Measurements from ENCODE around the gene HACE1.
"Not testable (repeated sequence)": the region's sequence is repeated elsewhere in the genome, so short reads cannot be mapped to it uniquely, and the experiment has no call there.

HACE1 gene

DNA sequence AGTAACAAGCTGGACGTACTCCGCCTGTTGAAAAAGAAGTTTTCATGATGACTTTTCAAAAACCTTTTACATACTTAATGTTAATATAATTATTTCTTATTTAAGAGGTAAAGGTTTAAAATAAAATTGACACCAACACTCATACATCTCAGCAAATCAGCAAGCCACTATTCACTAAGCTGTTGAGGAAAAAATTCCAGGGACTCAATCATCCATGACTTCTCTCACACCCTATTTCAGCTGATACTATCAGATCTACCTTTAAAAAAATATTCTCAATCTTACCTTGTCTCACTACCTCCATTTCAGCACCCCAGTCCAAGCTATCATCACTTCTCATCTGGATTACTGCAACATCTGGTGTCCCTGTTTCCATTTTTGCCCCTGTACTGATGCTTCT lies 109.3 kb downstream of the HACE1 start:
- no peak overlapping the region for H3K4me3 ChIP-seq (ENCODE audit: low read depth, low read length)
- DNase-seq (ENCODE audit: low read depth, low spot score) = no peak
- no peak for TF ChIP-seq CTCF (IDR thresholded peaks at IDR 0.05; ENCODE audit: low read depth, low read length)
- in situ Hi-C loops (cut with HindIII; ENCODE audit: low sequenced_read_pairs) = no loop called here

GRCh38 chr6:104739124-104739523 lies 120.6 kb downstream of the HACE1 start:
- in situ Hi-C loops (cut with HindIII; ENCODE audit: low sequenced_read_pairs); H3K4me3 ChIP-seq (ENCODE audit: low read depth, low read length): not testable (repeated sequence)

GRCh38 chr6:104737567-104737966 lies 122.2 kb downstream of the HACE1 start:
- DNase-seq (ENCODE audit: low read depth, low spot score); H3K4me3 ChIP-seq (ENCODE audit: low read depth, low read length); in situ Hi-C loops (cut with HindIII; ENCODE audit: low sequenced_read_pairs): not testable (repeated sequence)

More at GRCh38 chr6:104739124-104739523, 120.6 kb downstream of the HACE1 start:
- not testable (repeated sequence) for DNase-seq (ENCODE audit: low read depth, low spot score)

DNA sequence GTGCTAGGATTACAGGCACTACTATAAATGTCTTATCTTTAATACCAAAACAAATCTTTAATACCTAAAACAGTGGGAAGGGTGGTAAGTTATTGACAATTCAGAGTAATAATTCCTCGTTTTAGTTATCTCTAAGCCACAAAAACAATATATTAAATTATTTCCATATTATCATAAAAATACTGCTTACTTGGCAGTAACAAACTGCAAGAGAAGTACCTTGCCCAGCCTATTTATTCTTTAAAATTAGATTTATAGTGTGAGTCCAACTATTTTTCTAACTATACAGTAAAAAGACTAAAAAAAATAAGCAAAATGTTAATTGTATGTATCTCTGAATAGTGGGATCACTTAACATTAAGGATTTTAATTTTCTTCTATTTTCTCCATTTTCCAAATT lies 123.2 kb downstream of the HACE1 start:
- no peak for DNase-seq (ENCODE audit: low read depth, low spot score)
- in situ Hi-C loops (cut with HindIII; ENCODE audit: low sequenced_read_pairs) = no loop called here
- no peak overlapping the region for H3K4me3 ChIP-seq (ENCODE audit: low read depth, low read length)
- TF ChIP-seq CTCF (IDR thresholded peaks at IDR 0.05; ENCODE audit: low read depth, low read length) = no peak

GRCh38 chr6:104730450-104730849 lies 129.3 kb downstream of the HACE1 start:
- no peak for TF ChIP-seq CTCF (IDR thresholded peaks at IDR 0.05; ENCODE audit: low read depth, low read length)
- in situ Hi-C loops (cut with HindIII; ENCODE audit: low sequenced_read_pairs) = no loop called here
- H3K4me3 ChIP-seq (ENCODE audit: low read depth, low read length) = no peak overlapping the region

GRCh38 chr6:104729433-104729832 lies 130.3 kb downstream of the HACE1 start:
- no peak overlapping the region for H3K4me3 ChIP-seq (ENCODE audit: low read depth, low read length)
- in situ Hi-C loops (cut with HindIII; ENCODE audit: low sequenced_read_pairs) = no loop called here
- DNase-seq (ENCODE audit: low read depth, low spot score) = no peak
- TF ChIP-seq CTCF (IDR thresholded peaks at IDR 0.05; ENCODE audit: low read depth, low read length) = no peak

More at GRCh38 chr6:104730450-104730849, 129.3 kb downstream of the HACE1 start:
- DNase-seq (ENCODE audit: low read depth, low spot score) = no peak

DNA sequence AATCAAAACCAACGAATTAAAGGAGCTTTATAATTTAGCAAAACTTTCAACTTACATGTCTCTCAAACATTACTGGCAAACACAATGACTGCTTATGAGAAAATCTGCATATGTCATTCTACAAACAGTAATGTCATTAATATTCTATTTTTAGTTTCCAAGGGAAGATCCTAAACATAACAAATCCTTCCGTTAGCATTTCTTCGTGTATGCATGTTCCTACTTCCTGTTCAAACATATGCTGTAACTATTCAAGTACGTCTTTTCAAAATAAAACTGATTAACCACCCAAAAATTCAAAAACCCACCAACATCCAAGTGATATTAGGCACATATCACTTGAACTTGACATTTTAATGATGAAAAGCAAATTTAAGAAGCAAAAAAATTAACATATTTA lies 131.3 kb downstream of the HACE1 start:
- in situ Hi-C loops (cut with HindIII; ENCODE audit: low sequenced_read_pairs) = no loop called here
- no peak overlapping the region for H3K4me3 ChIP-seq (ENCODE audit: low read depth, low read length)
- no peak for TF ChIP-seq CTCF (IDR thresholded peaks at IDR 0.05; ENCODE audit: low read depth, low read length)
- DNase-seq (ENCODE audit: low read depth, low spot score) = peak; percentile 42

- TF ChIP-seq CTCF (IDR thresholded peaks at IDR 0.05; ENCODE audit: low read depth, low read length) = no peak
- H3K4me3 ChIP-seq (ENCODE audit: low read depth, low read length) = no peak overlapping the region
- in situ Hi-C loops (cut with HindIII; ENCODE audit: low sequenced_read_pairs) = no loop called here
- DNase-seq (ENCODE audit: low read depth, low spot score) = no peak
These were observed 141.0 kb downstream of the HACE1 start for GRCh38 chr6:104718672-104719071.
